Body of pancreas (tissue), 4 donors: ENCODE data around the gene ZFP36L1.
A peak's percentile ranks its signal among the peaks of the same experiment; 100 is the strongest.

Experiments
- POLR2A ChIP-seq, 3 donors: fragments of 450-650 bp; IDR thresholded peaks; one replicate each; pipeline ENCODE4 v1.6.1; 2016; ENCODE audit warnings: antibody characterized with exemption in 3 of 3, mild to moderate bottlenecking in 2 of 3
- TF ChIP-seq, protein P1 (sequence below), 7 experiments: fragments of 450-650 bp in 4 of 7; fragments of 200-600 bp in 3 of 7; sonication (generic) in 3 of 7; IDR thresholded peaks; one replicate each; pipeline ENCODE4 v1.5.1; 2016 to 2019; ENCODE audit warnings: antibody characterized with exemption in 7 of 7

DNA sequence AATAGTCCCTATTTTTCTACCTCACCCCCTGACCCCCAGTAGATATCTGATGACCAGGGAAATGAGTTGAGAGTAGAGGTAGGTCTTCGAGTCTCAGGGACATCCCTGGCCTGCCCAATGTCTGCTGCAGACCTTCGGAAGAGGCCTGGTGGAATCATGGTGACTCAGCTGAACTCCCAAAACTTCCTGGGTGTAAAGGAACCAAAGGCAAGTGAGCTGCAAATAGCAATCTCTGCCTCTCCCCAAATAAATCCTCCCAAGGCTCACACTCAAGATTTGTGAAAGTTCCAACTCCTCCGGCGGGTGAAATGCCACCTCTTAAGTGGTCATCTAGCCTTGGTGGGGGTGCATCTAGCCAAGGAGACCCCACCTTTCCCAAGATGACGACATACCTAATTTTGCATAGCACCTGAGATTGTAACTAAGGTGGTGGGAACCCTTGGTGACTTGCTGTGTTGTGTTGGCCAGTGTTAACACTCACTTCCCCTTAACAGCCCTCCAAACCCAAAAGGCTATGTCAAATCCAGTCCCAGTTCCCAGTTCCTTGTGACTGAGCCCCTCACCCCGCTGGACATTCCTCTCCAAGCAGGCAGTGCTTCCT lies 6.3 kb downstream of the ZFP36L1 start:
- TF ChIP-seq, protein P1, sequence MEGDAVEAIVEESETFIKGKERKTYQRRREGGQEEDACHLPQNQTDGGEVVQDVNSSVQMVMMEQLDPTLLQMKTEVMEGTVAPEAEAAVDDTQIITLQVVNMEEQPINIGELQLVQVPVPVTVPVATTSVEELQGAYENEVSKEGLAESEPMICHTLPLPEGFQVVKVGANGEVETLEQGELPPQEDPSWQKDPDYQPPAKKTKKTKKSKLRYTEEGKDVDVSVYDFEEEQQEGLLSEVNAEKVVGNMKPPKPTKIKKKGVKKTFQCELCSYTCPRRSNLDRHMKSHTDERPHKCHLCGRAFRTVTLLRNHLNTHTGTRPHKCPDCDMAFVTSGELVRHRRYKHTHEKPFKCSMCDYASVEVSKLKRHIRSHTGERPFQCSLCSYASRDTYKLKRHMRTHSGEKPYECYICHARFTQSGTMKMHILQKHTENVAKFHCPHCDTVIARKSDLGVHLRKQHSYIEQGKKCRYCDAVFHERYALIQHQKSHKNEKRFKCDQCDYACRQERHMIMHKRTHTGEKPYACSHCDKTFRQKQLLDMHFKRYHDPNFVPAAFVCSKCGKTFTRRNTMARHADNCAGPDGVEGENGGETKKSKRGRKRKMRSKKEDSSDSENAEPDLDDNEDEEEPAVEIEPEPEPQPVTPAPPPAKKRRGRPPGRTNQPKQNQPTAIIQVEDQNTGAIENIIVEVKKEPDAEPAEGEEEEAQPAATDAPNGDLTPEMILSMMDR (IDR thresholded peaks at IDR 0.05), result no peak
- peak; percentile 15 to 51 (median 23) for TF ChIP-seq POLR2A (IDR thresholded peaks at IDR 0.05)
